Measurements from ENCODE around the gene CPXM2. TPM values are rescaled to one million over a fixed set of nuclear protein-coding genes. Genes with fewer than 3 reads are reported as not detected.

Gene CPXM2
- polyA plus RNA-seq, 3 donors = not detected

GRCh38 chr10:123930340-123931001, 38.9 kb upstream of the CPXM2 start:
- 98% methylated on average over 6 of the region's 9 CpGs for WGBS (ENCODE audit: insufficient coverage)
- intact Hi-C loops (cut with micrococcal nuclease) = no loop called here
- no peak overlapping the region for H3K9ac ChIP-seq (ENCODE audit: insufficient read depth, low read length, poor library complexity, severe bottlenecking)
- Mint-ChIP-seq H3K36me3 (no peaks in the 10 kb centered on the region), H3K27ac (no peak overlapping the region), H3K4me1 (peaks cover 5% of the 10 kb centered on the region), H3K9me3 (peaks cover 10 to 55% (median 36%) of the 10 kb centered on the region in 7 donors), H3K27me3 (ENCODE audit: low read depth in 3 of 3) (peaks cover 2 to 5% (median 5%) of the 10 kb centered on the region in 3 donors), H3K4me3 (no peak overlapping the region)
- H2AFZ ChIP-seq (ENCODE audit: insufficient read depth, low read depth, low read length, poor library complexity, severe bottlenecking) = no peak overlapping the region
- no peak overlapping the region for H3K4me2 ChIP-seq (replicated peaks; ENCODE audit: extremely low read depth, low read length, poor library complexity, severe bottlenecking)
- peaks cover 30 to 40% of the 10 kb centered on the region in 2 donors for H3K9me3 ChIP-seq (replicated peaks in 1 of 2; ENCODE audit: control insufficient read depth in 1 of 2, insufficient read depth in 1 of 2, low read length in 2 of 2)
- no peak overlapping the region for H3K4me3 ChIP-seq (replicated peaks in 1 of 3; ENCODE audit: low read depth in 2 of 3, low read length in 3 of 3)
- H3K27me3 ChIP-seq (ENCODE audit: control insufficient read depth in 2 of 2, insufficient read depth in 2 of 2, low read length in 2 of 2) = no peaks in the 10 kb centered on the region
- TF ChIP-seq CTCF (IDR thresholded peaks at IDR 0.05) = no peak
- H4K20me1 ChIP-seq (ENCODE audit: insufficient read depth, low read length) = no peaks in the 10 kb centered on the region
- no peaks in the 10 kb centered on the region for H3K4me1 ChIP-seq (ENCODE audit: control insufficient read depth in 1 of 2, insufficient read depth in 2 of 2, low read length in 2 of 2)
- no peaks in the 10 kb centered on the region for H3K79me2 ChIP-seq (ENCODE audit: insufficient read depth, low read length)
- no peaks in the 10 kb centered on the region for H3K36me3 ChIP-seq (replicated peaks in 1 of 2; ENCODE audit: control insufficient read depth in 1 of 2, insufficient read depth in 2 of 2, low read length in 2 of 2)
- H3K27ac ChIP-seq (ENCODE audit: low read depth in 1 of 2, low read length in 2 of 2) = no peak overlapping the region
- no peak for DNase-seq

GRCh38 chr10:123929791-123930190, 38.2 kb upstream of the CPXM2 start:
- peaks cover 10 to 55% (median 36%) of the 10 kb centered on the region in 7 donors for H3K9me3 Mint-ChIP-seq

More at GRCh38 chr10:123929791-123930190, 38.2 kb upstream of the CPXM2 start:
- Histone ChIP-seq H3K4me1 (ENCODE audit: control insufficient read depth in 1 of 2, insufficient read depth in 2 of 2, low read length in 2 of 2) (no peaks in the 10 kb centered on the region), H3K9ac (ENCODE audit: insufficient read depth, low read length, poor library complexity, severe bottlenecking) (no peak overlapping the region), H2AFZ (ENCODE audit: insufficient read depth, low read depth, low read length, poor library complexity, severe bottlenecking) (no peak overlapping the region), H3K36me3 (replicated peaks in 1 of 2; ENCODE audit: control insufficient read depth in 1 of 2, insufficient read depth in 2 of 2, low read length in 2 of 2) (no peaks in the 10 kb centered on the region), H3K27ac (ENCODE audit: low read depth in 1 of 2, low read length in 2 of 2) (no peak overlapping the region), H3K9me3 (replicated peaks in 1 of 2; ENCODE audit: control insufficient read depth in 1 of 2, insufficient read depth in 1 of 2, low read length in 2 of 2) (peaks cover 30 to 40% of the 10 kb centered on the region in 2 donors), H3K4me2 (replicated peaks; ENCODE audit: extremely low read depth, low read length, poor library complexity, severe bottlenecking) (no peak overlapping the region), H3K79me2 (ENCODE audit: insufficient read depth, low read length) (no peaks in the 10 kb centered on the region), H3K4me3 (replicated peaks in 1 of 3; ENCODE audit: low read depth in 2 of 3, low read length in 3 of 3) (no peak overlapping the region), H3K27me3 (ENCODE audit: control insufficient read depth in 2 of 2, insufficient read depth in 2 of 2, low read length in 2 of 2) (no peaks in the 10 kb centered on the region), H4K20me1 (ENCODE audit: insufficient read depth, low read length) (no peaks in the 10 kb centered on the region)
- peaks cover 5% of the 10 kb centered on the region for H3K4me1 Mint-ChIP-seq
- TF ChIP-seq CTCF (IDR thresholded peaks at IDR 0.05) = no peak
- no peak overlapping the region for H3K27ac Mint-ChIP-seq
- H3K4me3 Mint-ChIP-seq = no peak overlapping the region
- DNase-seq = no peak
- WGBS (ENCODE audit: insufficient coverage) = 78% methylated on average over 7 of the region's 7 CpGs
- peaks cover 2 to 6% (median 5%) of the 10 kb centered on the region in 3 donors for H3K27me3 Mint-ChIP-seq (ENCODE audit: low read depth in 3 of 3)
- H3K36me3 Mint-ChIP-seq = no peaks in the 10 kb centered on the region
- intact Hi-C loops (cut with micrococcal nuclease) = no loop called here
